ENCODE data around the gene KLK11. TPM values are rescaled to one million over a fixed set of nuclear protein-coding genes. Genes with fewer than 3 reads are reported as not detected.

The KLK11 gene
- total and polyA plus RNA-seq, 4 donors = 0.25 to 0.43 TPM; not detected in 2

DNA sequence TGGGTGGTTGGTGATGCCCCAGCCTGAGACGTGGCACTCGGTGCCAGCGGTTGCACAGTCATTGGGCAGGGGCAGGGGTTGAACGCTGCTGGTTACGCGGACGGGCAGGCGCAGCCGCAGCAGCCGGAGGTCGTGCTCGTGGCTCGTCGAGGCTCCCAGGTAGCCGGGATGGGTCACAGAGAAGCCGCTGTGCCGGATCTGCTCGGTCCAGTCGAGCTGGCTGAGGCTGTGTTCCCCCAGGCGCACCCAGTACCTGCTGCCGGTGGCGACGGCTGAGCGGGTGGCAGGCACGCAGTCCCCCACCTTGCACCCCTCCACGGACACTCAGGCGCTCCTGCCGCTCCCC is 5.4 kb upstream of the KLK11 start:
- Histone ChIP-seq H3K36me3 (ENCODE audit: control insufficient read depth in 1 of 2, insufficient read depth in 2 of 2, low read length in 1 of 2) (no peaks in the 10 kb centered on the region), H3K27ac (ENCODE audit: low read depth in 1 of 2, low read length in 2 of 2) (no peak overlapping the region), H3K4me3 (ENCODE audit: low read length in 2 of 2) (no peak overlapping the region), H3K4me1 (ENCODE audit: control insufficient read depth in 1 of 2, insufficient read depth in 2 of 2, low read length in 2 of 2) (no peaks in the 10 kb centered on the region), H3K27me3 (ENCODE audit: control insufficient read depth in 1 of 2, insufficient read depth in 2 of 2, low read length in 1 of 2) (peaks cover 0 to 3% of the 10 kb centered on the region in 2 donors), H3K9me3 (ENCODE audit: control insufficient read depth, low read length) (no peaks in the 10 kb centered on the region)
- ATAC-seq (ENCODE audit: low FRiP score) (no peak), DNase-seq (no peak)
- 91 to 92% methylated on average over 28 of the region's 28 CpGs for WGBS, 2 donors
- intact Hi-C loops (cut with DNase I) = no loop called here

DNA sequence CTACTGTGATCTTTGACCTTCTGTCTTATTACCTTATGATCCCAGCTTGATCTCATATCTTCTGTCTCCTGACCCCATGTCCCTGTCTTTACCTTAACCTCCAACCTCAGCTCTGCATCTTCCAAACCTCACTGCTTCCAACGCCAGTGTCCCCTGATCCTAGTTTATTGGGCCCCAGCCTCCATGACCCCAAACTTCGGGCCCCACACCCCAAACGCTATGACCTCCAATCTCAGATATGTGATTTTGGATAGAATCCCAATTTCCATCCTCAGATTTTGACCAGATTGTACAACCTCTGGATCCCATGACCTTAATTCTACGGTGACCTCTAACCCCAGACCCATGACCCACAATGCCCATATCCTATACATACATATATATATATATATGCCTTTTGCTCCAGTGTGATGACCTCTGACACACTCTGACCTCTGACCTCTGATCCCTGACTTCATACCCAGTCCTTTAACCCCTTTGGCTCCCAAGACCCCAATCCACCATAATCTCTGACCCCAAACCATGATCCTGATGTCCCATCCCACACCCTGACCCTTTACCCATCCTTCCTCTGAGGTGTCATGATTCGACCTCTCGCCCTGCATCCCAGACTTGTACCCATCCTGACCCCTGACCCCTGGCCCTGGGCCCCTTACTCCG is 4.9 kb upstream of the KLK11 start:
- no peak for DNase-seq
- 84 to 85% methylated on average over 7 of the region's 7 CpGs for WGBS, 2 donors
- Histone ChIP-seq H3K4me1 (ENCODE audit: control insufficient read depth in 1 of 2, insufficient read depth in 2 of 2, low read length in 2 of 2) (no peaks in the 10 kb centered on the region), H3K4me3 (ENCODE audit: low read length in 2 of 2) (no peak overlapping the region), H3K36me3 (ENCODE audit: control insufficient read depth in 1 of 2, insufficient read depth in 2 of 2, low read length in 1 of 2) (no peaks in the 10 kb centered on the region), H3K9me3 (ENCODE audit: control insufficient read depth, low read length) (no peaks in the 10 kb centered on the region), H3K27ac (ENCODE audit: low read depth in 1 of 2, low read length in 2 of 2) (no peak overlapping the region), H3K27me3 (ENCODE audit: control insufficient read depth in 1 of 2, insufficient read depth in 2 of 2, low read length in 1 of 2) (peaks cover 0 to 3% of the 10 kb centered on the region in 2 donors)
- intact Hi-C loops (cut with DNase I) = no loop called here
- no peak for ATAC-seq (ENCODE audit: low FRiP score)

DNA sequence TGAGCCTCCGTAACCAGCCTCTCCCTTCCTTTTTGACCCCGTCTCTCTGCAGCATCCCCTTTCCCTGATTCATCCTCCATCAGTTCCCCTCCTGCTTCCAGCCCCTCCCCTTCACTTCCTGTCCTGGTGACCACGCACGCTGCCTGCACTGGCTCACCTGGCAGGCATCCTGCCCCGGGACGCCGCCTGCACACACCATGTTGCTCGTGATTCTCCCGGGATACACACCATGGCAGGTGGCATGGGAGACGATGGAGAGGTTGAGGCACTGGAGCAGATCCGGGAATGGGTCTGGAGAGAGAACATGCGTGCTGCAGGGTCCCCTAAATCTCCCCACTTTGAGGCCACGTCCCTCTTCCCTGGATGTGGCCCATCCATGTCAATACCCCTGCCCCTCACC is 4.2 kb upstream of the KLK11 start:
- 80 to 82% methylated on average over 13 of the region's 13 CpGs for WGBS, 2 donors
- Histone ChIP-seq H3K9me3 (ENCODE audit: control insufficient read depth, low read length) (no peaks in the 10 kb centered on the region), H3K27ac (ENCODE audit: low read depth in 1 of 2, low read length in 2 of 2) (no peak overlapping the region), H3K27me3 (ENCODE audit: control insufficient read depth in 1 of 2, insufficient read depth in 2 of 2, low read length in 1 of 2) (peaks cover 0 to 3% of the 10 kb centered on the region in 2 donors), H3K4me3 (ENCODE audit: low read length in 2 of 2) (no peak overlapping the region), H3K4me1 (ENCODE audit: control insufficient read depth in 1 of 2, insufficient read depth in 2 of 2, low read length in 2 of 2) (no peaks in the 10 kb centered on the region), H3K36me3 (ENCODE audit: control insufficient read depth in 1 of 2, insufficient read depth in 2 of 2, low read length in 1 of 2) (no peaks in the 10 kb centered on the region)
- DNase-seq (peak in 1 of 2 donors; percentile 40), ATAC-seq (ENCODE audit: low FRiP score) (no peak)
- intact Hi-C loops (cut with DNase I) = no loop called here

DNA sequence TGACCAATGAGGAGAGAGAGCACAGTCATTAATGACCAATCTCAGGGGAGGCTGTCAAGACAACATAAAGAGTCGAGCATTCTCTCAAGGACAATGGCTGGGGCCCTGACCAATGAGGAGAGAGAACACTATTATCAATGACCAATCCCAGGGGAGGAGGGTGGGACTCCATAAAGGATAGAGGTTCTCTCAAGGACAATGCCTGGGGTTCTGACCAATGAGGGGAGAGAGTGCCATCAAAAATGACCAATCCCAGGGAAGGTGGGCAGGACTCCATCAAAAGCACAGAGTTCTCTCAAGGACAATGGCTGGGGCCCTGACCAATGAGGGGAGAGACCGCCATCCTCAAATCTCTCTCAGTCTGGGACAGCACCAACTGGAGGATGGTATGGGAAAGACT is 3.3 kb upstream of the KLK11 start:
- Histone ChIP-seq H3K27me3 (ENCODE audit: control insufficient read depth in 1 of 2, insufficient read depth in 2 of 2, low read length in 1 of 2) (peaks cover 0 to 3% of the 10 kb centered on the region in 2 donors), H3K4me1 (ENCODE audit: control insufficient read depth in 1 of 2, insufficient read depth in 2 of 2, low read length in 2 of 2) (no peaks in the 10 kb centered on the region), H3K4me3 (ENCODE audit: low read length in 2 of 2) (no peak overlapping the region), H3K9me3 (ENCODE audit: control insufficient read depth, low read length) (no peaks in the 10 kb centered on the region), H3K36me3 (ENCODE audit: control insufficient read depth in 1 of 2, insufficient read depth in 2 of 2, low read length in 1 of 2) (no peaks in the 10 kb centered on the region), H3K27ac (ENCODE audit: low read depth in 1 of 2, low read length in 2 of 2) (no peak overlapping the region)
- WGBS, 2 donors = 67 to 78% methylated on average over 2 of the region's 2 CpGs
- peak in 1 of 2 donors; percentile 9 for DNase-seq
- intact Hi-C loops (cut with DNase I) = no loop called here
- ATAC-seq (ENCODE audit: low FRiP score) = no peak

DNA sequence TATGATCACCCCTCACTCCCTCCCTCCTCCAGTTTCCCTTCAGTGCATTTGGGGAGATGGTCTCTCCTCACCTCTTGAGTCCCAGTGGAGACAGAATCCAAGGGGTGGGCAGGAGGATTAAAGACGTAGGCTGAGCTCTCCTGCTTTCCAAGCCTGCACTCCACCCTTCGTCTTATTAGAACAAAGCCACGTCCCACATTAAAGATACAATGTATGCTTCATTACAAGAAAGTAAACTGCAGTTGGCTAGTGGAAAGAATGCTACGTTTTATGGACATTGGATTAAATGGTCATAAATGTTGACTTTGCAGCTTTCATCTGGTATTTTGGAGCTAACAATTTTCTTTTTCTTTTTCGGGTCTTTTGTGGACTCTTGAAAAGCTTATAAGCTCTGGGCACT is 1.5 kb upstream of the KLK11 start:
- Histone ChIP-seq H3K27me3 (ENCODE audit: control insufficient read depth in 1 of 2, insufficient read depth in 2 of 2, low read length in 1 of 2) (peaks cover 0 to 3% of the 10 kb centered on the region in 2 donors), H3K9me3 (ENCODE audit: control insufficient read depth, low read length) (no peaks in the 10 kb centered on the region), H3K27ac (ENCODE audit: low read depth in 1 of 2, low read length in 2 of 2) (no peak overlapping the region), H3K36me3 (ENCODE audit: control insufficient read depth in 1 of 2, insufficient read depth in 2 of 2, low read length in 1 of 2) (no peaks in the 10 kb centered on the region), H3K4me3 (ENCODE audit: low read length in 2 of 2) (no peak overlapping the region), H3K4me1 (ENCODE audit: control insufficient read depth in 1 of 2, insufficient read depth in 2 of 2, low read length in 2 of 2) (no peaks in the 10 kb centered on the region)
- intact Hi-C loops (cut with DNase I) = no loop called here
- DNase-seq = no peak
- no peak for ATAC-seq (ENCODE audit: low FRiP score)
- WGBS, 2 donors = 53 to 56% methylated on average over 5 of the region's 5 CpGs

DNA sequence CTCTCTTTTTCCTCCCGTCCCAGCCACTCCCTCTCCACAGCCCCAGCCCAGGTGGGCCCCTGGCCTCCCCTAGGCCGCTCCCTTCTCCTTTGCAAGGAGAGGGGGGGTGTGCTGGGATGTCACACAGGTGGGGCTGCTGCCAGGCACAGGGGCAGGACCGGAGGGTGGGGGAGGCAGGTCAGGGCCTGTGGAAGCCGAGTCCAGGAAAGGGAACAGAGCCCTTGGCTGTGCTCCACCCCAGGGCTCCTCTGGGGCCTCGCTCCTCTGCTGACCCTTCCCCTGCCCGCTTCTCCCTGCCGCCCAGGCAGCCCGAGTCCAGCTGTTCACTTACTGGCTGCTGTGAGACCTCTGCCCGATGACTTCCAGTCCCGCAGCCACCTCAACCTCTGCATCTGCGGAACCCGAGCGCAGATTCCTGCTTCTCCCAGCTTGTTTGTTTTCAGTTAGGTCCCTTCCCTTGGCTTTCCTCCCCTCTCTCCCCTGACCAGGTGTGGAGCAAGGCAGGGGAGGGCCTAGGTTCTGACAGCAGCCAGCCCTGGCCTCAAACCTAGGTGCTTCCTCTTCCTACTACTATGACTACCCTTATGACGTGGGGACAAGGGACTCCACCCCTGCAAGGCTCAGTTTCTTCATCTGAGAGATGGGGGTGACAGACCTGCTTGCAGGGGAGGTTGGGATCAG is 850 bp upstream of the KLK11 start:
- Histone ChIP-seq H3K9me3 (ENCODE audit: control insufficient read depth, low read length) (no peaks in the 10 kb centered on the region), H3K4me1 (ENCODE audit: control insufficient read depth in 1 of 2, insufficient read depth in 2 of 2, low read length in 2 of 2) (no peaks in the 10 kb centered on the region), H3K36me3 (ENCODE audit: control insufficient read depth in 1 of 2, insufficient read depth in 2 of 2, low read length in 1 of 2) (no peaks in the 10 kb centered on the region), H3K27ac (ENCODE audit: low read depth in 1 of 2, low read length in 2 of 2) (no peak overlapping the region), H3K4me3 (ENCODE audit: low read length in 2 of 2) (no peak overlapping the region), H3K27me3 (ENCODE audit: control insufficient read depth in 1 of 2, insufficient read depth in 2 of 2, low read length in 1 of 2) (peaks cover 0 to 3% of the 10 kb centered on the region in 2 donors)
- 36 to 46% methylated on average over 11 to 14 of the region's 14 CpGs for WGBS, 2 donors
- ATAC-seq (ENCODE audit: low FRiP score) (no peak), DNase-seq (peak in 1 of 2 donors; percentile 54)
- intact Hi-C loops (cut with DNase I) = no loop called here

DNA sequence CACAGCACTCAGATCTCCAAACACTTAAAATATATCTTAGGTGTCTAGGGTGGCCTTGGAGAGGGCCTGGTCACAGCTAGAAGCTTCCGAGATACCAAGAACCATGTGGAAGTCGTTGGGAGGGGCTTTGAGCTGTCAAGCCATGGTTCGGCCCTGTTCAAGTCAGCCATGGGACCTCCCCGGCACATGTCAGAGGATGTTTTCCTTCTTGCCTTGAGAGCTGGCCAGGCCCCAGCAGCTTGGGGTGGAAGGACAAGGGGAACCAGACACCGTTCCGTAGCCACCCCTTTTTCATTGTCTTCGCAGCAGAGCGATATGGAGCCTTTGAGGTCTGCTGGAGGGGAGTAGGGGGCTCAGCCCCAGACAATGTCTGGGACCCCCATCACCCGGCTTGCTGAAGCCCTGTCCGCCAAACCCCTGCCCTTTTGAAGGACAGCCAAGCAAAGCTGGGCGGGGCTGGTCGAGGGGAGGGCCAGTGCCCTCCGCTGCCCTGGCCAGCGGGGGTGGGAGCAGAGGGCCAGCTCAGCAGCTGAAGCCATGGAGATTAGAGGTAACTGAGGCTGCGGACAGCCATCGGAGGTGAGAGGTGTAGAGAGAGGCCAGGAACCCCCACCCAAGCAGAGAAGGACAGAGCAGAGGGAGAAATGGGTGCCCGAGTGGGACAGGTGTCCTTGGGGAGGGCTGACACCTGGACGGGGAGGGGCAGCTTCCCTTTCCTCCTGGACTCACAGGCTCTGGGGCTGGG is 435 bp downstream of the KLK11 start:
- ATAC-seq (ENCODE audit: low FRiP score) (no peak), DNase-seq (peak in 1 of 2 donors; percentile 67)
- Histone ChIP-seq H3K4me1 (ENCODE audit: control insufficient read depth in 1 of 2, insufficient read depth in 2 of 2, low read length in 2 of 2) (no peaks in the 10 kb centered on the region), H3K27me3 (ENCODE audit: control insufficient read depth in 1 of 2, insufficient read depth in 2 of 2, low read length in 1 of 2) (peaks cover 0 to 3% of the 10 kb centered on the region in 2 donors), H3K36me3 (ENCODE audit: control insufficient read depth in 1 of 2, insufficient read depth in 2 of 2, low read length in 1 of 2) (no peaks in the 10 kb centered on the region), H3K4me3 (ENCODE audit: low read length in 2 of 2) (no peak overlapping the region), H3K27ac (ENCODE audit: low read depth in 1 of 2, low read length in 2 of 2) (no peak overlapping the region), H3K9me3 (ENCODE audit: control insufficient read depth, low read length) (no peaks in the 10 kb centered on the region)
- intact Hi-C loops (cut with DNase I) = no loop called here
- 53 to 58% methylated on average over 18 of the region's 18 CpGs for WGBS, 2 donors

DNA sequence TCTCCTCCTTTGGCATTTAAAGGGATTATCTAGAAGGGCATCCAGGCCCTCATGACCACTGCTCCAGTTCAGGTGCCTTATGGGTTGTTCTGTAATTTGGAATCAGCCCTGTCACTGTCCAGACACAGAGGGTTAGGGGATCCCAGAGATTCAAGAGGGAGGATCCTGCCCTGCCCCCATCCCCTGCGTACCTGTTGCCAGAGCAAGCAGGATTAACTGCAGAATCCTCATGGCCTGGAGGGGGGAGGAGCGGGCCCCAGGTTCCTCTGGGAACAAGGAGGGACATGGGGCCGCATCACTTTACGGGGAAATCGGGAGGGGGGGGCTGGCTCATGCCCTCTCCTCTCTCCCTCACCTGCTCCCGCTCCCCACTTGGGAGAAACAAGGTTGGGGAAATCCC is 1.0 kb downstream of the KLK11 start:
- Histone ChIP-seq H3K4me1 (ENCODE audit: control insufficient read depth in 1 of 2, insufficient read depth in 2 of 2, low read length in 2 of 2) (no peaks in the 10 kb centered on the region), H3K27me3 (ENCODE audit: control insufficient read depth in 1 of 2, insufficient read depth in 2 of 2, low read length in 1 of 2) (peaks cover 0 to 3% of the 10 kb centered on the region in 2 donors), H3K9me3 (ENCODE audit: control insufficient read depth, low read length) (no peaks in the 10 kb centered on the region), H3K4me3 (ENCODE audit: low read length in 2 of 2) (no peak overlapping the region), H3K36me3 (ENCODE audit: control insufficient read depth in 1 of 2, insufficient read depth in 2 of 2, low read length in 1 of 2) (no peaks in the 10 kb centered on the region), H3K27ac (ENCODE audit: low read depth in 1 of 2, low read length in 2 of 2) (no peak overlapping the region)
- WGBS, 2 donors = 60 to 64% methylated on average over 6 of the region's 6 CpGs
- no peak for ATAC-seq (ENCODE audit: low FRiP score)
- peak in 1 of 2 donors; percentile 32 for DNase-seq
- intact Hi-C loops (cut with DNase I) = no loop called here

All from aorta (tissue), 5 donors.